H9 (cell line): ENCODE results near the gene SLC35A5. TPM values are rescaled to one million over a fixed set of nuclear protein-coding genes. Genes with fewer than 3 reads are reported as not detected.

Experiments
- DNase-seq: peaks from one replicate; pipeline ENCODE4 v3.0.0-alpha.2; 2017
- H2AFZ ChIP-seq: one replicate; pipeline ENCODE4 v1.6.1; 2013; ENCODE audit warnings: mild to moderate bottlenecking, low read length, control low read depth, moderate library complexity
- H2AK5ac ChIP-seq: 2 replicates; pipeline ENCODE4 v1.6.1; 2013; ENCODE audit warnings: low read length, control low read depth, mixed read lengths; ENCODE audit not compliant: insufficient read length
- H2BK120ac ChIP-seq: one replicate; pipeline ENCODE4 v1.6.1; 2013; ENCODE audit warnings: low read depth, mild to moderate bottlenecking, low read length, control low read depth, inconsistent platforms; ENCODE audit not compliant: poor library complexity, severe bottlenecking
- H2BK12ac ChIP-seq: 2 replicates; pipeline ENCODE4 v1.6.1; 2013; ENCODE audit warnings: low read length, control low read depth, mixed read lengths, low read depth; ENCODE audit not compliant: insufficient read length
- H2BK15ac ChIP-seq: 2 replicates; pipeline ENCODE4 v1.6.1; 2013; ENCODE audit warnings: low read depth, low read length, control low read depth
- H2BK20ac ChIP-seq: one replicate; pipeline ENCODE4 v1.6.1; 2013; ENCODE audit warnings: low read depth, mild to moderate bottlenecking, low read length, control low read depth, inconsistent platforms; ENCODE audit not compliant: poor library complexity, severe bottlenecking
- H2BK5ac ChIP-seq: 2 replicates; pipeline ENCODE4 v1.6.1; 2013; ENCODE audit warnings: low read length, control low read depth, mixed read lengths; ENCODE audit not compliant: insufficient read length
- H3K14ac ChIP-seq: 2 replicates; pipeline ENCODE4 v1.6.1; 2013; ENCODE audit warnings: low read length, control low read depth; ENCODE audit not compliant: insufficient read depth
- H3K18ac ChIP-seq: 2 replicates; pipeline ENCODE4 v1.6.1; 2013; ENCODE audit warnings: low read depth, mild to moderate bottlenecking, mixed read lengths, low read length, control low read depth; ENCODE audit not compliant: insufficient read length
- H3K23ac ChIP-seq: 2 replicates; pipeline ENCODE4 v1.6.1; 2013; ENCODE audit warnings: low read length, control low read depth, mixed read lengths, low read depth; ENCODE audit not compliant: insufficient read length
- H3K23me2 ChIP-seq: 2 replicates; pipeline ENCODE4 v1.6.1; 2013; ENCODE audit warnings: low read depth, mild to moderate bottlenecking, mixed read lengths, low read length, control low read depth; ENCODE audit not compliant: insufficient read length, poor library complexity, severe bottlenecking
- H3K27ac ChIP-seq: 2 replicates; pipeline ENCODE4 v1.5.1; 2013; ENCODE audit warnings: low read length, control low read depth, mixed read lengths, low read depth; ENCODE audit not compliant: insufficient read length
- H3K27me3 ChIP-seq: 2 replicates; pipeline ENCODE4 v1.6.1; 2013; ENCODE audit warnings: low read length, control low read depth, inconsistent platforms; ENCODE audit not compliant: insufficient read depth
- H3K4ac ChIP-seq: 2 replicates; pipeline ENCODE4 v1.6.1; 2013; ENCODE audit warnings: low read depth, mild to moderate bottlenecking, control low read depth, inconsistent platforms, low read length, moderate library complexity
- H3K4me1 ChIP-seq: 2 replicates; pipeline ENCODE4 v1.6.1; 2013; ENCODE audit warnings: low read length, control low read depth, inconsistent platforms; ENCODE audit not compliant: insufficient read depth
- H3K4me2 ChIP-seq: 2 replicates; pipeline ENCODE4 v1.6.1; 2013; ENCODE audit warnings: low read length, control low read depth, mixed read lengths; ENCODE audit not compliant: insufficient read length, insufficient read depth
- H3K56ac ChIP-seq: 2 replicates; pipeline ENCODE4 v1.6.1; 2013; ENCODE audit warnings: low read depth, mild to moderate bottlenecking, mixed read lengths, low read length, control low read depth; ENCODE audit not compliant: insufficient read length
- H3K79me1 ChIP-seq: 2 replicates; pipeline ENCODE4 v1.6.1; 2013; ENCODE audit warnings: low read depth, mild to moderate bottlenecking, moderate library complexity, low read length, control low read depth, inconsistent platforms; ENCODE audit not compliant: insufficient read depth, poor library complexity, severe bottlenecking
- H3K79me2 ChIP-seq: 2 replicates; pipeline ENCODE4 v1.6.1; 2013; ENCODE audit warnings: low read length, control low read depth, inconsistent platforms; ENCODE audit not compliant: insufficient read depth
- H3K9ac ChIP-seq: 2 replicates; pipeline ENCODE4 v1.6.1; 2013; ENCODE audit warnings: low read length, control low read depth, mixed read lengths; ENCODE audit not compliant: insufficient read length; ENCODE audit errors: extremely low read depth
- H3K9me3 ChIP-seq: one replicate; pipeline ENCODE4 v1.6.1; 2013; ENCODE audit warnings: low read depth, low read length, inconsistent platforms; ENCODE audit not compliant: control insufficient read depth
- H3T11ph ChIP-seq: one replicate; pipeline ENCODE4 v1.6.1; 2013; ENCODE audit warnings: mild to moderate bottlenecking, low read length, control low read depth, inconsistent platforms
- H4K20me1 ChIP-seq: one replicate; pipeline ENCODE4 v1.6.1; 2013; ENCODE audit not compliant: control insufficient read depth, insufficient read length, insufficient read depth
- H4K5ac ChIP-seq: 2 replicates; pipeline ENCODE4 v1.6.1; 2013; ENCODE audit warnings: low read depth, mild to moderate bottlenecking, mixed read lengths, low read length, control low read depth; ENCODE audit not compliant: insufficient read length
- H4K8ac ChIP-seq: replicated peaks from 2 replicates; pipeline ENCODE4 v1.6.1; 2013; ENCODE audit warnings: low read length, control low read depth, mixed read lengths, low read depth; ENCODE audit not compliant: insufficient read length
- H4K91ac ChIP-seq: 2 replicates; pipeline ENCODE4 v1.6.1; 2013; ENCODE audit warnings: low read depth, mild to moderate bottlenecking, moderate library complexity, mixed read lengths, low read length, control low read depth; ENCODE audit not compliant: insufficient read length
- H3K27ac Mint-ChIP-seq, 3 experiments: 2 replicates in 2 of 3; 3 replicates in 1 of 3; pipeline ENCODE4 v1.8.0; 2020 to 2021; ENCODE audit warnings: mixed read lengths in 3 of 3, mild to moderate bottlenecking in 1 of 3, moderate library complexity in 1 of 3
- H3K27me3 Mint-ChIP-seq: 2 replicates; pipeline ENCODE4 v1.8.0; 2021; ENCODE audit warnings: low read depth, mild to moderate bottlenecking, moderate library complexity, mixed read lengths
- H3K36me3 Mint-ChIP-seq, 3 experiments: 2 replicates in 2 of 3; 3 replicates in 1 of 3; pipeline ENCODE4 v1.8.0; 2020 to 2021; ENCODE audit warnings: low read depth in 3 of 3, mixed read lengths in 3 of 3; ENCODE audit not compliant: insufficient read depth in 1 of 3
- H3K4me1 Mint-ChIP-seq, 2 experiments: 2 replicates each; pipeline ENCODE4 v1.8.0; 2020; ENCODE audit warnings: mixed read lengths in 2 of 2
- H3K4me3 Mint-ChIP-seq, 2 experiments: 2 replicates in 1 of 2; 3 replicates in 1 of 2; pipeline ENCODE4 v1.8.0; 2020 to 2021; ENCODE audit warnings: mild to moderate bottlenecking in 2 of 2, mixed read lengths in 2 of 2, moderate library complexity in 1 of 2
- H3K9me3 Mint-ChIP-seq, 2 experiments: 2 replicates in 1 of 2; 3 replicates in 1 of 2; pipeline ENCODE4 v1.8.0; 2020; ENCODE audit warnings: mild to moderate bottlenecking in 2 of 2, mixed read lengths in 2 of 2, moderate library complexity in 1 of 2
- WGBS: extraction: QIAGEN DNeasy Blood & Tissue Kit; methylation state at CpG from one replicate; pipeline ENCODE4 v1.1.7; 2013; ENCODE audit warnings: missing lambda C conversion rate, low lambda C conversion rate, mixed read lengths; ENCODE audit not compliant: insufficient read length; ENCODE audit errors: extremely low coverage; 5-methylcytosine and 5-hydroxymethylcytosine counted together
- total RNA-seq: library from RNA; stranded (reverse); gene quantifications from 2 replicates; pipeline ENCODE4 v1.2.1, GENCODE V29; 2021
- TF ChIP-seq, protein P1 (sequence below): fragments of 200-600 bp; sonication (generic); conservative IDR thresholded peaks from 3 replicates; pipeline ENCODE4 v1.8.0; 2021; ENCODE audit warnings: antibody characterized with exemption, mild to moderate bottlenecking

The SLC35A5 gene
- total RNA-seq, 1 experiment from 2014 or later: 40.0 TPM

DNA sequence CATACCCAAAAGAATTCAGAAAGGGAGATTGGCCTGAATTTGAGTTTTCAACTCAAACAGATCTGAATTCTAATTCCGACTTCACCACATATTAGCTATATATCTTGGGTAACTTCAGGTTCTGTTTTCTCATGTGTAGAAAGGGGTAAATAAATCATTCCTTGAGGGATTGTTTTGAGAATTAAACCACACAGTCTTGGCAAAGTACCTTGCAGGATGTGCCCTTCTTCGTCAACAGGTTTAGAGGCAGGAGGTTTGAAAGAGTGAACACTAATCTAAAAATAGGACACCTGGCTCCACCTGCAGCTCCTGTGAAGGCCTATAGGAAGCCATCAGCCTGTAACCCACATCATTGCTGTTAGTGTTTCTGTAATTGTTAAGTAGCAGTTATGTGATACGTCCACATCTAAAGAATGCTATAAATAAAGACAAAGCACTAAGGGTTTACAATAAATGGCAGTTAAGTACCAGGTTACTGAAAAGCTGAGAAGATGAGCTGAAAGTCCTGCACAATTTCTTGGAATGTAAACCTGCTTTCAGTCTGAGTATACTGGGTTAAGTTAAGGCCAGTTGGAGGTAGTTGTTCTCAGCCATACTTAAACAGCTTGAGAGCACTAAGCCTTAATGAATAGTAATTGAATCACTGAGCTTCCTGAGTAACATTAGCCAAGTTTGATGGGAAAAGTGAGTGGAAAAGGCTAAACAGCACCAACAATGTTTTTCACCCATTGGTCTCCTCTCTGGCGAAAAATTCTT lies 73.1 kb downstream of the SLC35A5 start:
- H2AFZ ChIP-seq: no peak overlapping the region
- no peaks in the 10 kb centered on the region for H3K27me3 ChIP-seq
- no peak overlapping the region for H2AK5ac ChIP-seq
- no peak overlapping the region for H3K4me3 Mint-ChIP-seq
- no peak overlapping the region for H2BK5ac ChIP-seq
- H3K56ac ChIP-seq: no peak overlapping the region
- no peaks in the 10 kb centered on the region for H3K79me2 ChIP-seq
- H3K23me2 ChIP-seq: no peaks in the 10 kb centered on the region
- H2BK20ac ChIP-seq: no peak overlapping the region
- H3T11ph ChIP-seq: no peak overlapping the region
- no peak overlapping the region for H3K18ac ChIP-seq
- H3K27ac ChIP-seq: no peak overlapping the region
- no peaks in the 10 kb centered on the region for H3K9me3 Mint-ChIP-seq
- H3K23ac ChIP-seq: no peak overlapping the region
- H3K36me3 Mint-ChIP-seq: peaks cover 0 to 9% (median 2%) of the 10 kb centered on the region in 3 experiments; a peak in 1 of 7 replicates
- H4K20me1 ChIP-seq: no peaks in the 10 kb centered on the region
- H3K79me1 ChIP-seq: no peaks in the 10 kb centered on the region
- H3K9ac ChIP-seq: no peak overlapping the region
- no peak overlapping the region for H4K91ac ChIP-seq
- H2BK120ac ChIP-seq: no peak overlapping the region
- H3K4me1 Mint-ChIP-seq: peaks cover 53 to 60% of the 10 kb centered on the region in 2 experiments
- no peak for DNase-seq
- TF ChIP-seq, protein P1, sequence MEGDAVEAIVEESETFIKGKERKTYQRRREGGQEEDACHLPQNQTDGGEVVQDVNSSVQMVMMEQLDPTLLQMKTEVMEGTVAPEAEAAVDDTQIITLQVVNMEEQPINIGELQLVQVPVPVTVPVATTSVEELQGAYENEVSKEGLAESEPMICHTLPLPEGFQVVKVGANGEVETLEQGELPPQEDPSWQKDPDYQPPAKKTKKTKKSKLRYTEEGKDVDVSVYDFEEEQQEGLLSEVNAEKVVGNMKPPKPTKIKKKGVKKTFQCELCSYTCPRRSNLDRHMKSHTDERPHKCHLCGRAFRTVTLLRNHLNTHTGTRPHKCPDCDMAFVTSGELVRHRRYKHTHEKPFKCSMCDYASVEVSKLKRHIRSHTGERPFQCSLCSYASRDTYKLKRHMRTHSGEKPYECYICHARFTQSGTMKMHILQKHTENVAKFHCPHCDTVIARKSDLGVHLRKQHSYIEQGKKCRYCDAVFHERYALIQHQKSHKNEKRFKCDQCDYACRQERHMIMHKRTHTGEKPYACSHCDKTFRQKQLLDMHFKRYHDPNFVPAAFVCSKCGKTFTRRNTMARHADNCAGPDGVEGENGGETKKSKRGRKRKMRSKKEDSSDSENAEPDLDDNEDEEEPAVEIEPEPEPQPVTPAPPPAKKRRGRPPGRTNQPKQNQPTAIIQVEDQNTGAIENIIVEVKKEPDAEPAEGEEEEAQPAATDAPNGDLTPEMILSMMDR: no peak
- H3K14ac ChIP-seq: no peak overlapping the region
- peak overlapping the region in 1 of 3 experiments; percentile 19; a peak in 1 of 7 replicates for H3K27ac Mint-ChIP-seq
- H2BK12ac ChIP-seq: no peak overlapping the region
- no CpG with 5 or more reads among the region's 4 CpGs for WGBS
- H3K4me1 ChIP-seq: peaks cover 13% of the 10 kb centered on the region; the same call in 1 of the 2 replicates
- H3K4me2 ChIP-seq: no peak overlapping the region
- no peak overlapping the region for H2BK15ac ChIP-seq
- peaks cover 3% of the 10 kb centered on the region; the same call in 1 of the 2 replicates for H3K27me3 Mint-ChIP-seq
- no peaks in the 10 kb centered on the region for H3K9me3 ChIP-seq
- H3K4ac ChIP-seq: no peak overlapping the region
- no peak overlapping the region for H4K8ac ChIP-seq
- no peak overlapping the region for H4K5ac ChIP-seq

Other genes starting within 250 kb of the SLC35A5 start
- 51.6 and 56.0 TPM in 2 replicates for gene CD200, start 228.9 kb upstream of the SLC35A5 start, total RNA-seq
- gene BTLA, start 62.6 kb upstream of the SLC35A5 start, total RNA-seq: not detected in 2 replicates
- 59.3 and 60.7 TPM in 2 replicates for gene ATG3, start 83 bp upstream of the SLC35A5 start, total RNA-seq
- 4.6 and 5.4 TPM in 2 replicates for gene CCDC80, start 79.1 kb downstream of the SLC35A5 start, total RNA-seq